ENCODE results near the gene OR51B5.

DNA sequence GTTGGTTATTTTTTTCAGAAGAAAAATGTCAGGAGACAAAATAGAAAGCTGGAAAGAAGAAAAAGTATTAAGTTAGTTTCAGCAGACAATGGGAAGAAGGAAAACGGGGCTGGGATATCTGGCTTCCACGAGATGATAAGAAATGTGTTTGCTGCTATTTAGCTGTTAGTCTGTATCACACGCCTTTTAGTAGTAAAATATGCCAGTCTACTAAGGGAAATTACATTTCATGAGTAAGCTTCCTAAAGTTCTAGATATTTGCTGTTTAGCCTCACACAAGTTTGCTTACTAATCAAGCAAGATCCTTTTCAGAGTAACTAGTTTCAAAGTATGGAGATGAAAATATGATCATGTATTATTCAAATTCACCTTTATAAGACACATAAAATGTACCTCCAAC lies 43.1 kb downstream of the OR51B5 start:
- TF ChIP-seq HDAC2 (IDR thresholded peaks at IDR 0.05) = no peak
- no peak for TF ChIP-seq EED (IDR thresholded peaks at IDR 0.05; ENCODE audit: low read depth)
- no peak for TF ChIP-seq POLR2AphosphoS5 (IDR thresholded peaks at IDR 0.05; ENCODE audit: low read length)
- TF ChIP-seq, protein P1, sequence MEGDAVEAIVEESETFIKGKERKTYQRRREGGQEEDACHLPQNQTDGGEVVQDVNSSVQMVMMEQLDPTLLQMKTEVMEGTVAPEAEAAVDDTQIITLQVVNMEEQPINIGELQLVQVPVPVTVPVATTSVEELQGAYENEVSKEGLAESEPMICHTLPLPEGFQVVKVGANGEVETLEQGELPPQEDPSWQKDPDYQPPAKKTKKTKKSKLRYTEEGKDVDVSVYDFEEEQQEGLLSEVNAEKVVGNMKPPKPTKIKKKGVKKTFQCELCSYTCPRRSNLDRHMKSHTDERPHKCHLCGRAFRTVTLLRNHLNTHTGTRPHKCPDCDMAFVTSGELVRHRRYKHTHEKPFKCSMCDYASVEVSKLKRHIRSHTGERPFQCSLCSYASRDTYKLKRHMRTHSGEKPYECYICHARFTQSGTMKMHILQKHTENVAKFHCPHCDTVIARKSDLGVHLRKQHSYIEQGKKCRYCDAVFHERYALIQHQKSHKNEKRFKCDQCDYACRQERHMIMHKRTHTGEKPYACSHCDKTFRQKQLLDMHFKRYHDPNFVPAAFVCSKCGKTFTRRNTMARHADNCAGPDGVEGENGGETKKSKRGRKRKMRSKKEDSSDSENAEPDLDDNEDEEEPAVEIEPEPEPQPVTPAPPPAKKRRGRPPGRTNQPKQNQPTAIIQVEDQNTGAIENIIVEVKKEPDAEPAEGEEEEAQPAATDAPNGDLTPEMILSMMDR (IDR thresholded peaks at IDR 0.05 in 2 of 3, conservative IDR thresholded peaks at IDR 0.05 in 1 of 3; ENCODE audit: control insufficient read depth in 2 of 3, extremely low read depth in 1 of 3, insufficient read depth in 1 of 3, low read depth in 3 of 3, low read length in 3 of 3) = no peak
- TF ChIP-seq TAF1 (IDR thresholded peaks at IDR 0.05; ENCODE audit: borderline replicate concordance, low read depth, low read length) = no peak
- TF ChIP-seq POLR2AphosphoS2 (IDR thresholded peaks at IDR 0.05; ENCODE audit: low read depth, low read length) = no peak
- TF ChIP-seq SIN3A (IDR thresholded peaks at IDR 0.05; ENCODE audit: low read depth, low read length) = no peak
- TF ChIP-seq, protein P2, sequence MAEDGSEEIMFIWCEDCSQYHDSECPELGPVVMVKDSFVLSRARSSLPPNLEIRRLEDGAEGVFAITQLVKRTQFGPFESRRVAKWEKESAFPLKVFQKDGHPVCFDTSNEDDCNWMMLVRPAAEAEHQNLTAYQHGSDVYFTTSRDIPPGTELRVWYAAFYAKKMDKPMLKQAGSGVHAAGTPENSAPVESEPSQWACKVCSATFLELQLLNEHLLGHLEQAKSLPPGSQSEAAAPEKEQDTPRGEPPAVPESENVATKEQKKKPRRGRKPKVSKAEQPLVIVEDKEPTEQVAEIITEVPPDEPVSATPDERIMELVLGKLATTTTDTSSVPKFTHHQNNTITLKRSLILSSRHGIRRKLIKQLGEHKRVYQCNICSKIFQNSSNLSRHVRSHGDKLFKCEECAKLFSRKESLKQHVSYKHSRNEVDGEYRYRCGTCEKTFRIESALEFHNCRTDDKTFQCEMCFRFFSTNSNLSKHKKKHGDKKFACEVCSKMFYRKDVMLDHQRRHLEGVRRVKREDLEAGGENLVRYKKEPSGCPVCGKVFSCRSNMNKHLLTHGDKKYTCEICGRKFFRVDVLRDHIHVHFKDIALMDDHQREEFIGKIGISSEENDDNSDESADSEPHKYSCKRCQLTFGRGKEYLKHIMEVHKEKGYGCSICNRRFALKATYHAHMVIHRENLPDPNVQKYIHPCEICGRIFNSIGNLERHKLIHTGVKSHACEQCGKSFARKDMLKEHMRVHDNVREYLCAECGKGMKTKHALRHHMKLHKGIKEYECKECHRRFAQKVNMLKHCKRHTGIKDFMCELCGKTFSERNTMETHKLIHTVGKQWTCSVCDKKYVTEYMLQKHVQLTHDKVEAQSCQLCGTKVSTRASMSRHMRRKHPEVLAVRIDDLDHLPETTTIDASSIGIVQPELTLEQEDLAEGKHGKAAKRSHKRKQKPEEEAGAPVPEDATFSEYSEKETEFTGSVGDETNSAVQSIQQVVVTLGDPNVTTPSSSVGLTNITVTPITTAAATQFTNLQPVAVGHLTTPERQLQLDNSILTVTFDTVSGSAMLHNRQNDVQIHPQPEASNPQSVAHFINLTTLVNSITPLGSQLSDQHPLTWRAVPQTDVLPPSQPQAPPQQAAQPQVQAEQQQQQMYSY (CRISPR knock-in tag; IDR thresholded peaks at IDR 0.05) = no peak
- TF ChIP-seq STAT1 (conservative IDR thresholded peaks at IDR 0.05) = no peak
- TF ChIP-seq EZH2 (IDR thresholded peaks at IDR 0.05; ENCODE audit: borderline replicate concordance, control insufficient read depth, low read depth, low read length) = no peak
- TF ChIP-seq EP300 (IDR thresholded peaks at IDR 0.05; ENCODE audit: borderline replicate concordance in 1 of 2, control insufficient read depth in 1 of 2, low read depth in 2 of 2, low read length in 2 of 2) = no peak
- TF ChIP-seq NRF1 (conservative IDR thresholded peaks at IDR 0.05; ENCODE audit: low read depth, low read length) = no peak
- TF ChIP-seq, protein P3, sequence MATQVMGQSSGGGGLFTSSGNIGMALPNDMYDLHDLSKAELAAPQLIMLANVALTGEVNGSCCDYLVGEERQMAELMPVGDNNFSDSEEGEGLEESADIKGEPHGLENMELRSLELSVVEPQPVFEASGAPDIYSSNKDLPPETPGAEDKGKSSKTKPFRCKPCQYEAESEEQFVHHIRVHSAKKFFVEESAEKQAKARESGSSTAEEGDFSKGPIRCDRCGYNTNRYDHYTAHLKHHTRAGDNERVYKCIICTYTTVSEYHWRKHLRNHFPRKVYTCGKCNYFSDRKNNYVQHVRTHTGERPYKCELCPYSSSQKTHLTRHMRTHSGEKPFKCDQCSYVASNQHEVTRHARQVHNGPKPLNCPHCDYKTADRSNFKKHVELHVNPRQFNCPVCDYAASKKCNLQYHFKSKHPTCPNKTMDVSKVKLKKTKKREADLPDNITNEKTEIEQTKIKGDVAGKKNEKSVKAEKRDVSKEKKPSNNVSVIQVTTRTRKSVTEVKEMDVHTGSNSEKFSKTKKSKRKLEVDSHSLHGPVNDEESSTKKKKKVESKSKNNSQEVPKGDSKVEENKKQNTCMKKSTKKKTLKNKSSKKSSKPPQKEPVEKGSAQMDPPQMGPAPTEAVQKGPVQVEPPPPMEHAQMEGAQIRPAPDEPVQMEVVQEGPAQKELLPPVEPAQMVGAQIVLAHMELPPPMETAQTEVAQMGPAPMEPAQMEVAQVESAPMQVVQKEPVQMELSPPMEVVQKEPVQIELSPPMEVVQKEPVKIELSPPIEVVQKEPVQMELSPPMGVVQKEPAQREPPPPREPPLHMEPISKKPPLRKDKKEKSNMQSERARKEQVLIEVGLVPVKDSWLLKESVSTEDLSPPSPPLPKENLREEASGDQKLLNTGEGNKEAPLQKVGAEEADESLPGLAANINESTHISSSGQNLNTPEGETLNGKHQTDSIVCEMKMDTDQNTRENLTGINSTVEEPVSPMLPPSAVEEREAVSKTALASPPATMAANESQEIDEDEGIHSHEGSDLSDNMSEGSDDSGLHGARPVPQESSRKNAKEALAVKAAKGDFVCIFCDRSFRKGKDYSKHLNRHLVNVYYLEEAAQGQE (IDR thresholded peaks at IDR 0.05; ENCODE audit: low read depth, low read length) = no peak

Data from GM12878 (cell line).